HepG2 (cell line): ENCODE results near the gene AUH. TPM values are rescaled to one million over a fixed set of nuclear protein-coding genes. Genes with fewer than 3 reads are reported as not detected.
"Not testable (repeated sequence)": the region's sequence is repeated elsewhere in the genome, so short reads cannot be mapped to it uniquely, and the experiment has no call there.

Experiments
- ATAC-seq: fragments of 200-7000 bp; cut with Tn5 transposase; 3 replicates; pipeline ENCODE4 v1.9.1; 2020; ENCODE audit warnings: mild to moderate bottlenecking, moderate library complexity
- BruUV-seq: library from RNA; stranded (reverse); fragments of 400-500 nt; replicated peaks from 2 replicates; lab custom pipeline; 2021; lab: Mats Ljungman, UMichigan
- CTCF ChIA-PET: fragments of 300-600 bp; formaldehyde crosslinking; extraction: SDS; loops from one replicate; lab custom pipeline; 2021; ENCODE audit warnings: low total read pairs, inconsistent platforms, low intra/inter-chr PET ratio; lab: Yijun Ruan, JAX
- POLR2A ChIA-PET: fragments of 350-600 bp; sonication (Branson Sonifier 250); formaldehyde crosslinking; loops from one replicate; lab custom pipeline; 2020; ENCODE audit warnings: antibody characterized with exemption, inconsistent platforms; lab: Yijun Ruan, JAX
- DNase-seq: peaks from one replicate; pipeline ENCODE4 v3.0.0-alpha.2; 2015; ENCODE audit warnings: low spot score
- FAIRE-seq: peaks from 3 replicates; lab custom pipeline; 2011; peaks lifted over from hg19 to GRCh38; lab: Jason Lieb, UNC
- H2AFZ ChIP-seq: one replicate; pipeline ENCODE4 v1.6.1; 2011; ENCODE audit warnings: low read length, inconsistent platforms
- H3K27ac ChIP-seq: fragments of 300-600 bp; 3 replicates; pipeline ENCODE4 v1.8.0; 2011; ENCODE audit warnings: mixed run types, mild to moderate bottlenecking, mixed read lengths, low read length, inconsistent platforms; ENCODE audit not compliant: insufficient read depth; ENCODE audit errors: extremely low read length
- H3K27me3 ChIP-seq, 2 experiments: fragments of 200-600 bp in 1 of 2; 2 replicates in 1 of 2; 3 replicates in 1 of 2; pipeline versions ENCODE4 v1.6.0 to v1.8.0; 2011; ENCODE audit warnings: low read length in 2 of 2, mild to moderate bottlenecking in 2 of 2, moderate library complexity in 2 of 2, inconsistent platforms in 1 of 2; ENCODE audit not compliant: insufficient read depth in 2 of 2, control insufficient read depth in 1 of 2
- H3K36me3 ChIP-seq, 2 experiments: fragments of 200-600 bp in 1 of 2; replicated peaks in 1 of 2; 2 replicates in 1 of 2; 3 replicates in 1 of 2; pipeline versions ENCODE4 v1.5.1 to v1.8.0; 2011; ENCODE audit warnings: low read length in 2 of 2, inconsistent platforms in 1 of 2; ENCODE audit not compliant: insufficient read depth in 2 of 2, control insufficient read depth in 1 of 2
- H3K4me1 ChIP-seq: 2 replicates; pipeline ENCODE4 v1.5.1; 2012; ENCODE audit warnings: low read length, inconsistent platforms; ENCODE audit not compliant: insufficient read depth
- H3K4me2 ChIP-seq: 2 replicates; pipeline ENCODE4 v1.6.0; 2011; ENCODE audit warnings: low read depth, low read length, inconsistent platforms
- H3K4me3 ChIP-seq, 3 experiments: fragments of 200-600 bp in 1 of 3; sonication (generic), shearing (Covaris generic) in 1 of 3; replicated peaks in 1 of 3; 2 replicates each; pipeline ENCODE4 v1.5.1; 2011 to 2016; ENCODE audit warnings: low read length in 3 of 3, inconsistent platforms in 2 of 3, low read depth in 2 of 3, mild to moderate bottlenecking in 2 of 3, control low read depth in 1 of 3, mixed read lengths in 1 of 3; ENCODE audit not compliant: insufficient read depth in 1 of 3
- H3K79me2 ChIP-seq: one replicate; pipeline ENCODE4 v1.6.1; 2011; ENCODE audit warnings: low read length, inconsistent platforms; ENCODE audit not compliant: insufficient read depth
- H3K9ac ChIP-seq: 2 replicates; pipeline ENCODE4 v1.6.0; 2011; ENCODE audit warnings: mild to moderate bottlenecking, low read depth, low read length, inconsistent platforms; ENCODE audit not compliant: insufficient read depth
- H3K9me3 ChIP-seq: 2 replicates; pipeline ENCODE4 v1.5.1; 2012; ENCODE audit warnings: mild to moderate bottlenecking, low read length
- H4K20me1 ChIP-seq: 2 replicates; pipeline ENCODE4 v1.6.0; 2011; ENCODE audit warnings: inconsistent platforms, mild to moderate bottlenecking, low read length, moderate library complexity; ENCODE audit not compliant: insufficient read depth
- CREB1 ChIP-seq, 2 experiments: fragments of 450-650 bp in 1 of 2; IDR thresholded peaks; 2 replicates each; pipeline ENCODE4 v1.6.1; 2016 to 2017; ENCODE audit warnings: control low read depth in 1 of 2, mild to moderate bottlenecking in 1 of 2, missing compliant biosample characterization in 1 of 2, missing genetic modification characterization in 1 of 2
- MAZ ChIP-seq, 2 experiments: sonication (generic) in 1 of 2; formaldehyde crosslinking in 1 of 2; IDR thresholded peaks; 2 replicates each; pipeline versions ENCODE4 v1.5.0 to v1.6.1; 2012 to 2020; ENCODE audit warnings: low read depth in 2 of 2, mild to moderate bottlenecking in 2 of 2, borderline replicate concordance in 1 of 2, improper control_type of control experiment in 1 of 2, low read length in 1 of 2, missing genetic modification reagents in 1 of 2, moderate library complexity in 1 of 2
- PPARG ChIP-seq: conservative IDR thresholded peaks from 2 replicates; pipeline ENCODE4 v1.6.1; 2016; ENCODE audit warnings: missing biosample characterization, missing genetic modification reagents
- SSRP1 ChIP-seq: IDR thresholded peaks from 2 replicates; pipeline ENCODE4 v1.6.1; 2016; ENCODE audit warnings: control low read depth
- WGBS: methylation state at CpG from one replicate; pipeline ENCODE4 v1.1.6; 2017; ENCODE audit warnings: low lambda C conversion rate; 5-methylcytosine and 5-hydroxymethylcytosine counted together
- in situ Hi-C: cut with HindIII; loops from 2 replicates; pipeline ENCODE4 v1.10.0; 2017; ENCODE audit warnings: low pct_unique_long_range_greater_than_20kb; ENCODE audit not compliant: extremely low pct_ligation_motif_present
- intact Hi-C: fragments of 100-400 bp; cut with micrococcal nuclease; formaldehyde crosslinking; loops from one replicate; pipeline ENCODE4 v1.10.0; 2022; ENCODE audit not compliant: unreplicated experiment
- polyA plus RNA-seq, 8 experiments: library from polyadenylated mRNA; depleted of rRNA in 3 of 8; stranded (reverse) in 7 of 8; unstranded in 1 of 8; fragments of >200 nt; fragmentation: Illumina TruSeq in 4 of 8; extraction: Trizol in 4 of 8; gene quantifications; 2 replicates each; pipeline versions ENCODE4 v1.2.1 to v1.2.3, GENCODE V29; 2011 to 2016; ENCODE audit warnings: low read depth in 4 of 8, missing spikeins in 1 of 8, mixed read lengths in 1 of 8; ENCODE audit not compliant: insufficient read depth in 1 of 8
- total RNA-seq, 5 experiments: library from RNA; depleted of rRNA; stranded (reverse); fragments of >200 nt; fragmentation: Illumina TruSeq; extraction: Trizol; gene quantifications; 2 replicates each; pipeline ENCODE4 v1.2.3, GENCODE V29; 2016; ENCODE audit warnings: low read depth in 1 of 5

AUH gene
- total and polyA plus RNA-seq, 2 of the 13 experiments (the other 11 are each of a cell fraction or from before 2014, with no cell fraction given), result 25.8 to 31.9 TPM

GRCh38 chr9:91199739-91200497 is 161.8 kb downstream of the AUH start:
- Histone ChIP-seq H3K4me1 (peaks cover 61% of the 10 kb centered on the region), H3K27ac (peak overlapping the region; percentile 100), H3K4me2 (no peak overlapping the region), H3K9me3 (peaks cover 28% of the 10 kb centered on the region), H3K27me3 (no peaks in the 10 kb centered on the region), H3K9ac (no peak overlapping the region), H2AFZ (no peak overlapping the region), H3K36me3 (no peaks in the 10 kb centered on the region), H3K4me3 (no peak overlapping the region), H3K79me2 (peaks cover 16% of the 10 kb centered on the region), H4K20me1 (no peaks in the 10 kb centered on the region)
- BruUV-seq, result no TSS peak
- WGBS, result 100% methylated on average over 1 of the region's 1 CpG
- FAIRE-seq (no peak), DNase-seq (no peak), ATAC-seq (no peak)
- in situ Hi-C loops (loop anchor here (10.0 kb wide), 1 partner anchor 155 kb away; no protein-coding TSS in a partner anchor), intact Hi-C loops (loop anchor here (5.0 to 10.0 kb wide), 2 partner anchors 135 to 162 kb away; partner anchors contain the start of gene AUH)
- ChIA-PET POLR2A (interaction anchor here (5.1 kb wide), 1 partner anchor 7 kb away, joined by 178 read pairs; no protein-coding TSS in a partner anchor), CTCF (no interaction called here)
- TF ChIP-seq CREB1 (IDR thresholded peaks at IDR 0.05) (no peak), CREB1 (CRISPR knock-in tag; IDR thresholded peaks at IDR 0.05) (no peak), MAZ (IDR thresholded peaks at IDR 0.05; ENCODE audit: borderline replicate concordance, low read depth, low read length) (no peak), MAZ (CRISPR knock-in tag; IDR thresholded peaks at IDR 0.05; ENCODE audit: low read depth) (0 out of 2 replicates have a peak, but pooled peaks have one; percentile 26), SSRP1 (CRISPR knock-in tag) (0 out of 2 replicates have a peak, but pooled peaks have one; percentile 36), PPARG (no peak)

- H4K20me1 ChIP-seq, H2AFZ ChIP-seq, H3K27me3 ChIP-seq, BruUV-seq, ATAC-seq, H3K36me3 ChIP-seq, CTCF ChIA-PET, FAIRE-seq, DNase-seq, H3K4me3 ChIP-seq: not testable (repeated sequence)
- in situ Hi-C loops (loop anchor here (10.0 kb wide), 1 partner anchor 154 kb away; no protein-coding TSS in a partner anchor), intact Hi-C loops (loop anchor here (5.0 to 10.0 kb wide), 2 partner anchors 134 to 163 kb away; partner anchors contain the start of gene AUH)
- H3K4me1 ChIP-seq, result peaks cover 66% of the 10 kb centered on the region
- H3K9me3 ChIP-seq, result peaks cover 28% of the 10 kb centered on the region
- POLR2A ChIA-PET, result interaction anchor here (1.9 to 5.1 kb wide), 7 partner anchors 8 to 225 kb away, joined by 7 to 178 read pairs (median 28); partner anchors contain the start of gene NFIL3
- H3K27ac ChIP-seq, result peak overlapping the region; percentile 100
- 92% methylated on average over 5 of the region's 5 CpGs for WGBS
- H3K79me2 ChIP-seq, result peaks cover 19% of the 10 kb centered on the region
- peak overlapping the region; percentile 66 for H3K9ac ChIP-seq
- H3K4me2 ChIP-seq, result peak overlapping the region; percentile 58
These were observed 162.8 kb downstream of the AUH start for GRCh38 chr9:91198881-91199280.
